WTC11 (cell line): ENCODE results near the gene CPNE8. TPM values are rescaled to one million over a fixed set of nuclear protein-coding genes. Genes with fewer than 3 reads are reported as not detected.

Experiments
- ATAC-seq: fragments of 200-7000 bp; cut with Tn5 transposase; 2 replicates; pipeline ENCODE4 v1.10.0; 2021; ENCODE audit warnings: mild to moderate bottlenecking, moderate library complexity
- CTCF ChIA-PET: fragments of 300-600 bp; sonication (Branson Sonifier 250); formaldehyde crosslinking; loops from one replicate; lab custom pipeline; 2021; ENCODE audit warnings: antibody characterized with exemption; lab: Charles Lee
- POLR2A ChIA-PET: fragments of 350-600 bp; sonication (Branson Sonifier 250); formaldehyde crosslinking; loops from one replicate; lab custom pipeline; 2021; ENCODE audit warnings: antibody characterized with exemption; lab: Charles Lee
- DNase-seq: peaks from one replicate; pipeline ENCODE4 v3.0.0; 2021; ENCODE audit warnings: low spot score
- H3K27ac Mint-ChIP-seq: 2 replicates; pipeline ENCODE4 v1.8.0; 2021; ENCODE audit warnings: mixed read lengths
- H3K27me3 Mint-ChIP-seq: 2 replicates; pipeline ENCODE4 v1.8.0; 2021; ENCODE audit warnings: low read depth, mild to moderate bottlenecking, moderate library complexity, mixed read lengths
- H3K36me3 Mint-ChIP-seq: 2 replicates; pipeline ENCODE4 v1.8.0; 2021; ENCODE audit warnings: mixed read lengths
- H3K4me1 Mint-ChIP-seq: 2 replicates; pipeline ENCODE4 v1.8.0; 2022; ENCODE audit warnings: mixed read lengths
- H3K4me3 Mint-ChIP-seq: 2 replicates; pipeline ENCODE4 v1.8.0; 2021; ENCODE audit warnings: mild to moderate bottlenecking, moderate library complexity, mixed read lengths
- H3K9me3 Mint-ChIP-seq: 2 replicates; pipeline ENCODE4 v1.8.0; 2021; ENCODE audit warnings: mixed read lengths
- EMX1 ChIP-seq: fragments of 250-450 bp; sonication (Bioruptor Pico); IDR thresholded peaks from 2 replicates; pipeline ENCODE4 v1.8.0; 2021; ENCODE audit warnings: mild to moderate bottlenecking
- GABPB1 ChIP-seq: sonication (generic); formaldehyde crosslinking; IDR thresholded peaks from 2 replicates; pipeline ENCODE4 v1.8.1; 2023; ENCODE audit warnings: mild to moderate bottlenecking, missing genetic modification reagents
- NFATC4 ChIP-seq: fragments of 250-450 bp; sonication (Bioruptor Pico); IDR thresholded peaks from 2 replicates; pipeline ENCODE4 v1.9.0; 2021; ENCODE audit warnings: mild to moderate bottlenecking
- NFE2L1 ChIP-seq: sonication (generic); formaldehyde crosslinking; IDR thresholded peaks from 2 replicates; pipeline ENCODE4 v1.8.1; 2023; ENCODE audit warnings: missing genetic modification reagents
- NR3C1 ChIP-seq: sonication (generic); formaldehyde crosslinking; conservative IDR thresholded peaks from 2 replicates; pipeline ENCODE4 v1.8.1; 2023; ENCODE audit warnings: low read depth, mild to moderate bottlenecking, missing genetic modification reagents
- TCF7 ChIP-seq: sonication (generic); formaldehyde crosslinking; IDR thresholded peaks from 2 replicates; pipeline ENCODE4 v1.8.0; 2022; ENCODE audit warnings: mild to moderate bottlenecking, low read depth, missing genetic modification reagents, moderate library complexity
- ZBTB21 ChIP-seq: sonication (generic); formaldehyde crosslinking; IDR thresholded peaks from 2 replicates; pipeline ENCODE4 v1.8.1; 2023; ENCODE audit warnings: mild to moderate bottlenecking, missing genetic modification reagents, borderline replicate concordance
- ZNF121 ChIP-seq: sonication (generic); formaldehyde crosslinking; IDR thresholded peaks from 2 replicates; pipeline ENCODE4 v1.8.0; 2023; ENCODE audit warnings: missing genetic modification reagents
- ZNF138 ChIP-seq: sonication (generic); formaldehyde crosslinking; conservative IDR thresholded peaks from 2 replicates; pipeline ENCODE4 v1.8.1; 2022; ENCODE audit warnings: mild to moderate bottlenecking, moderate library complexity, missing genetic modification reagents
- total RNA-seq: library from RNA; stranded (reverse); gene quantifications from 3 replicates; pipeline ENCODE4 v1.2.3, GENCODE V29; 2021
- TF ChIP-seq, protein P1 (sequence below): sonication (generic); formaldehyde crosslinking; IDR thresholded peaks from 2 replicates; pipeline ENCODE4 v1.8.0; 2022; ENCODE audit warnings: mild to moderate bottlenecking, missing genetic modification reagents
- TF ChIP-seq, protein P2 (sequence below): sonication (generic); formaldehyde crosslinking; IDR thresholded peaks from 2 replicates; pipeline ENCODE4 v1.8.1; 2023; ENCODE audit warnings: mild to moderate bottlenecking, missing genetic modification reagents, moderate library complexity
- TF ChIP-seq, protein P3 (sequence below): sonication (generic); formaldehyde crosslinking; IDR thresholded peaks from 2 replicates; pipeline ENCODE4 v1.8.1; 2023; ENCODE audit warnings: mild to moderate bottlenecking, missing genetic modification reagents, borderline replicate concordance
- TF ChIP-seq, protein P4 (sequence below): fragments of 250-450 bp; sonication (Bioruptor Pico); IDR thresholded peaks from 2 replicates; pipeline ENCODE4 v1.9.0; 2021; ENCODE audit warnings: mild to moderate bottlenecking
- TF ChIP-seq, protein P5 (sequence below): sonication (generic); formaldehyde crosslinking; IDR thresholded peaks from 2 replicates; pipeline ENCODE4 v1.8.0; 2022; ENCODE audit warnings: mild to moderate bottlenecking, missing genetic modification reagents
- TF ChIP-seq, protein P6 (sequence below): fragments of 250-450 bp; sonication (Bioruptor Pico); IDR thresholded peaks from 2 replicates; pipeline ENCODE4 v1.9.0; 2021; ENCODE audit warnings: mild to moderate bottlenecking
- TF ChIP-seq, protein P7 (sequence below): sonication (generic); formaldehyde crosslinking; IDR thresholded peaks from 2 replicates; pipeline ENCODE4 v1.8.1; 2023; ENCODE audit warnings: mild to moderate bottlenecking, moderate library complexity, missing genetic modification reagents
- TF ChIP-seq, protein P8 (sequence below): fragments of 250-450 bp; sonication (Bioruptor Pico); IDR thresholded peaks from 2 replicates; pipeline ENCODE4 v1.9.0; 2021; ENCODE audit warnings: mild to moderate bottlenecking, borderline replicate concordance

CPNE8 gene
- total RNA-seq, 1 experiment from 2014 or later: 8.3 TPM

DNA sequence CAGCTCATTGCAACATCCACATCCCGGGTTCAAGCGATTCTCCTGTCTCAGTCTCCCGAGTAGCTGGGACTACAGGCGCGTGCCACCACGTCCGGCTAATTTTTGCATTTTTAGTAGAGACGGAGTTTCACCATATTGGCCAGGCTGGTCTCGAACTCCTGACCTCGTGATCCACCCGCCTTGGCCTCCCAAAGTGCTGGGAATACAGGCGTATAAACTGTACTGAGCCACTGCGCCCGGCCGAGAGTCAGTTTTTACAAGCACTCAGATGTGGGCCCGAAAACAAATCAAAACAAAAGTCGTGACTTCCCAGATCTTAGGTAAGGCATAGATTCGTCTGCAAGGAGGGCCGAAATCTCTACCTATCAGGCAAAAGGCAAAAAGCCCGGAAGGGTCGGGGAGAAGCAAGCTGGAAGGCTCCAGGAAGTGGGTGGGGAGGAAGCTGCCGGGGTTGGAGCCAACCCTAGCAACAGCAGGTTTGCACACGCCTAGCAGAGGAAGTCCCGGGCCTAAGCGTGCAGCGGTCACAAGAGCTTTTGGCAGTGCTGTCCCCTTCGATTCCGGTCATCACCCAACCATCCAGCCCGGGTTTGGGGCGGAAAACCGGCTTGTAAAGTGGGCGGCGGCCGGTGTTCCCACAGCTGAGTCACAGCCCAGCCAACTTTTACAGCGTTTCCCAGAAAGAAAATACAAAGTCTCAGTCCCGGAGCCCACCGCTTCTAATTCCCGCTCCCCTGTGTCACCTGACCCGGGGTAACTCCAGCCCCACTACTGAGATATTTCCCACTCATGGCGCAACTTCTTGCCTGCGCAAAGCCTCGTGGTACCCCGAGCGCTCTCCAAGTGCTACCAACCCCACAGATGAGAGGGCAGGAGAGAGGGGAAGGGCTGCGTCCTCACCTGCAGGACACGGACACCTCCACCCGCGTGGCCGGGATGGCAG lies 583 bp downstream of the CPNE8 start:
- ChIA-PET POLR2A (no interaction called here), CTCF (interaction anchor here (0.8 to 3.8 kb wide), 7 partner anchors 17 to 577 kb away, joined by 3 to 43 read pairs (median 4); no protein-coding TSS in a partner anchor)
- Mint-ChIP-seq H3K27me3 (peaks cover 4% of the 10 kb centered on the region), H3K27ac (peak overlapping the region; percentile 91), H3K4me3 (peak overlapping the region; percentile 93), H3K36me3 (no peaks in the 10 kb centered on the region), H3K9me3 (no peaks in the 10 kb centered on the region), H3K4me1 (peaks cover 19% of the 10 kb centered on the region)
- ATAC-seq: peak; percentile 70
- peak; percentile 65 for DNase-seq
- TF ChIP-seq, protein P1, sequence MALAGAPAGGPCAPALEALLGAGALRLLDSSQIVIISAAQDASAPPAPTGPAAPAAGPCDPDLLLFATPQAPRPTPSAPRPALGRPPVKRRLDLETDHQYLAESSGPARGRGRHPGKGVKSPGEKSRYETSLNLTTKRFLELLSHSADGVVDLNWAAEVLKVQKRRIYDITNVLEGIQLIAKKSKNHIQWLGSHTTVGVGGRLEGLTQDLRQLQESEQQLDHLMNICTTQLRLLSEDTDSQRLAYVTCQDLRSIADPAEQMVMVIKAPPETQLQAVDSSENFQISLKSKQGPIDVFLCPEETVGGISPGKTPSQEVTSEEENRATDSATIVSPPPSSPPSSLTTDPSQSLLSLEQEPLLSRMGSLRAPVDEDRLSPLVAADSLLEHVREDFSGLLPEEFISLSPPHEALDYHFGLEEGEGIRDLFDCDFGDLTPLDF (CRISPR knock-in tag): no peak
- no peak for TF ChIP-seq NR3C1
- TF ChIP-seq ZNF121 (CRISPR knock-in tag): no peak
- no peak for TF ChIP-seq TCF7
- no peak for TF ChIP-seq NFATC4 (CRISPR knock-in tag)
- TF ChIP-seq, protein P2, sequence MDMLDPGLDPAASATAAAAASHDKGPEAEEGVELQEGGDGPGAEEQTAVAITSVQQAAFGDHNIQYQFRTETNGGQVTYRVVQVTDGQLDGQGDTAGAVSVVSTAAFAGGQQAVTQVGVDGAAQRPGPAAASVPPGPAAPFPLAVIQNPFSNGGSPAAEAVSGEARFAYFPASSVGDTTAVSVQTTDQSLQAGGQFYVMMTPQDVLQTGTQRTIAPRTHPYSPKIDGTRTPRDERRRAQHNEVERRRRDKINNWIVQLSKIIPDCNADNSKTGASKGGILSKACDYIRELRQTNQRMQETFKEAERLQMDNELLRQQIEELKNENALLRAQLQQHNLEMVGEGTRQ: peak; percentile 73
- TF ChIP-seq, protein P3, sequence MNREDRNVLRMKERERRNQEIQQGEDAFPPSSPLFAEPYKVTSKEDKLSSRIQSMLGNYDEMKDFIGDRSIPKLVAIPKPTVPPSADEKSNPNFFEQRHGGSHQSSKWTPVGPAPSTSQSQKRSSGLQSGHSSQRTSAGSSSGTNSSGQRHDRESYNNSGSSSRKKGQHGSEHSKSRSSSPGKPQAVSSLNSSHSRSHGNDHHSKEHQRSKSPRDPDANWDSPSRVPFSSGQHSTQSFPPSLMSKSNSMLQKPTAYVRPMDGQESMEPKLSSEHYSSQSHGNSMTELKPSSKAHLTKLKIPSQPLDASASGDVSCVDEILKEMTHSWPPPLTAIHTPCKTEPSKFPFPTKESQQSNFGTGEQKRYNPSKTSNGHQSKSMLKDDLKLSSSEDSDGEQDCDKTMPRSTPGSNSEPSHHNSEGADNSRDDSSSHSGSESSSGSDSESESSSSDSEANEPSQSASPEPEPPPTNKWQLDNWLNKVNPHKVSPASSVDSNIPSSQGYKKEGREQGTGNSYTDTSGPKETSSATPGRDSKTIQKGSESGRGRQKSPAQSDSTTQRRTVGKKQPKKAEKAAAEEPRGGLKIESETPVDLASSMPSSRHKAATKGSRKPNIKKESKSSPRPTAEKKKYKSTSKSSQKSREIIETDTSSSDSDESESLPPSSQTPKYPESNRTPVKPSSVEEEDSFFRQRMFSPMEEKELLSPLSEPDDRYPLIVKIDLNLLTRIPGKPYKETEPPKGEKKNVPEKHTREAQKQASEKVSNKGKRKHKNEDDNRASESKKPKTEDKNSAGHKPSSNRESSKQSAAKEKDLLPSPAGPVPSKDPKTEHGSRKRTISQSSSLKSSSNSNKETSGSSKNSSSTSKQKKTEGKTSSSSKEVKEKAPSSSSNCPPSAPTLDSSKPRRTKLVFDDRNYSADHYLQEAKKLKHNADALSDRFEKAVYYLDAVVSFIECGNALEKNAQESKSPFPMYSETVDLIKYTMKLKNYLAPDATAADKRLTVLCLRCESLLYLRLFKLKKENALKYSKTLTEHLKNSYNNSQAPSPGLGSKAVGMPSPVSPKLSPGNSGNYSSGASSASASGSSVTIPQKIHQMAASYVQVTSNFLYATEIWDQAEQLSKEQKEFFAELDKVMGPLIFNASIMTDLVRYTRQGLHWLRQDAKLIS (CRISPR knock-in tag): no peak
- no peak for TF ChIP-seq ZNF138 (CRISPR knock-in tag)
- TF ChIP-seq, protein P4, sequence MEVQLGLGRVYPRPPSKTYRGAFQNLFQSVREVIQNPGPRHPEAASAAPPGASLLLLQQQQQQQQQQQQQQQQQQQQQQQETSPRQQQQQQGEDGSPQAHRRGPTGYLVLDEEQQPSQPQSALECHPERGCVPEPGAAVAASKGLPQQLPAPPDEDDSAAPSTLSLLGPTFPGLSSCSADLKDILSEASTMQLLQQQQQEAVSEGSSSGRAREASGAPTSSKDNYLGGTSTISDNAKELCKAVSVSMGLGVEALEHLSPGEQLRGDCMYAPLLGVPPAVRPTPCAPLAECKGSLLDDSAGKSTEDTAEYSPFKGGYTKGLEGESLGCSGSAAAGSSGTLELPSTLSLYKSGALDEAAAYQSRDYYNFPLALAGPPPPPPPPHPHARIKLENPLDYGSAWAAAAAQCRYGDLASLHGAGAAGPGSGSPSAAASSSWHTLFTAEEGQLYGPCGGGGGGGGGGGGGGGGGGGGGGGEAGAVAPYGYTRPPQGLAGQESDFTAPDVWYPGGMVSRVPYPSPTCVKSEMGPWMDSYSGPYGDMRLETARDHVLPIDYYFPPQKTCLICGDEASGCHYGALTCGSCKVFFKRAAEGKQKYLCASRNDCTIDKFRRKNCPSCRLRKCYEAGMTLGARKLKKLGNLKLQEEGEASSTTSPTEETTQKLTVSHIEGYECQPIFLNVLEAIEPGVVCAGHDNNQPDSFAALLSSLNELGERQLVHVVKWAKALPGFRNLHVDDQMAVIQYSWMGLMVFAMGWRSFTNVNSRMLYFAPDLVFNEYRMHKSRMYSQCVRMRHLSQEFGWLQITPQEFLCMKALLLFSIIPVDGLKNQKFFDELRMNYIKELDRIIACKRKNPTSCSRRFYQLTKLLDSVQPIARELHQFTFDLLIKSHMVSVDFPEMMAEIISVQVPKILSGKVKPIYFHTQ (CRISPR knock-in tag): no peak
- TF ChIP-seq, protein P5, sequence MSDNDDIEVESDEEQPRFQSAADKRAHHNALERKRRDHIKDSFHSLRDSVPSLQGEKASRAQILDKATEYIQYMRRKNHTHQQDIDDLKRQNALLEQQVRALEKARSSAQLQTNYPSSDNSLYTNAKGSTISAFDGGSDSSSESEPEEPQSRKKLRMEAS (CRISPR knock-in tag): peak; percentile 63; the same call in 1 of the 2 replicates
- TF ChIP-seq GABPB1 (CRISPR knock-in tag): no peak
- TF ChIP-seq, protein P6, sequence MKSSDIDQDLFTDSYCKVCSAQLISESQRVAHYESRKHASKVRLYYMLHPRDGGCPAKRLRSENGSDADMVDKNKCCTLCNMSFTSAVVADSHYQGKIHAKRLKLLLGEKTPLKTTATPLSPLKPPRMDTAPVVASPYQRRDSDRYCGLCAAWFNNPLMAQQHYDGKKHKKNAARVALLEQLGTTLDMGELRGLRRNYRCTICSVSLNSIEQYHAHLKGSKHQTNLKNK (CRISPR knock-in tag): no peak
- TF ChIP-seq NFE2L1 (CRISPR knock-in tag): no peak
- TF ChIP-seq, protein P7, sequence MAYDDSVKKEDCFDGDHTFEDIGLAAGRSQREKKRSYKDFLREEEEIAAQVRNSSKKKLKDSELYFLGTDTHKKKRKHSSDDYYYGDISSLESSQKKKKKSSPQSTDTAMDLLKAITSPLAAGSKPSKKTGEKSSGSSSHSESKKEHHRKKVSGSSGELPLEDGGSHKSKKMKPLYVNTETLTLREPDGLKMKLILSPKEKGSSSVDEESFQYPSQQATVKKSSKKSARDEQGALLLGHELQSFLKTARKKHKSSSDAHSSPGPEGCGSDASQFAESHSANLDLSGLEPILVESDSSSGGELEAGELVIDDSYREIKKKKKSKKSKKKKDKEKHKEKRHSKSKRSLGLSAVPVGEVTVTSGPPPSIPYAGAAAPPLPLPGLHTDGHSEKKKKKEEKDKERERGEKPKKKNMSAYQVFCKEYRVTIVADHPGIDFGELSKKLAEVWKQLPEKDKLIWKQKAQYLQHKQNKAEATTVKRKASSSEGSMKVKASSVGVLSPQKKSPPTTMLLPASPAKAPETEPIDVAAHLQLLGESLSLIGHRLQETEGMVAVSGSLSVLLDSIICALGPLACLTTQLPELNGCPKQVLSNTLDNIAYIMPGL (CRISPR knock-in tag): no peak
- TF ChIP-seq, protein P8, sequence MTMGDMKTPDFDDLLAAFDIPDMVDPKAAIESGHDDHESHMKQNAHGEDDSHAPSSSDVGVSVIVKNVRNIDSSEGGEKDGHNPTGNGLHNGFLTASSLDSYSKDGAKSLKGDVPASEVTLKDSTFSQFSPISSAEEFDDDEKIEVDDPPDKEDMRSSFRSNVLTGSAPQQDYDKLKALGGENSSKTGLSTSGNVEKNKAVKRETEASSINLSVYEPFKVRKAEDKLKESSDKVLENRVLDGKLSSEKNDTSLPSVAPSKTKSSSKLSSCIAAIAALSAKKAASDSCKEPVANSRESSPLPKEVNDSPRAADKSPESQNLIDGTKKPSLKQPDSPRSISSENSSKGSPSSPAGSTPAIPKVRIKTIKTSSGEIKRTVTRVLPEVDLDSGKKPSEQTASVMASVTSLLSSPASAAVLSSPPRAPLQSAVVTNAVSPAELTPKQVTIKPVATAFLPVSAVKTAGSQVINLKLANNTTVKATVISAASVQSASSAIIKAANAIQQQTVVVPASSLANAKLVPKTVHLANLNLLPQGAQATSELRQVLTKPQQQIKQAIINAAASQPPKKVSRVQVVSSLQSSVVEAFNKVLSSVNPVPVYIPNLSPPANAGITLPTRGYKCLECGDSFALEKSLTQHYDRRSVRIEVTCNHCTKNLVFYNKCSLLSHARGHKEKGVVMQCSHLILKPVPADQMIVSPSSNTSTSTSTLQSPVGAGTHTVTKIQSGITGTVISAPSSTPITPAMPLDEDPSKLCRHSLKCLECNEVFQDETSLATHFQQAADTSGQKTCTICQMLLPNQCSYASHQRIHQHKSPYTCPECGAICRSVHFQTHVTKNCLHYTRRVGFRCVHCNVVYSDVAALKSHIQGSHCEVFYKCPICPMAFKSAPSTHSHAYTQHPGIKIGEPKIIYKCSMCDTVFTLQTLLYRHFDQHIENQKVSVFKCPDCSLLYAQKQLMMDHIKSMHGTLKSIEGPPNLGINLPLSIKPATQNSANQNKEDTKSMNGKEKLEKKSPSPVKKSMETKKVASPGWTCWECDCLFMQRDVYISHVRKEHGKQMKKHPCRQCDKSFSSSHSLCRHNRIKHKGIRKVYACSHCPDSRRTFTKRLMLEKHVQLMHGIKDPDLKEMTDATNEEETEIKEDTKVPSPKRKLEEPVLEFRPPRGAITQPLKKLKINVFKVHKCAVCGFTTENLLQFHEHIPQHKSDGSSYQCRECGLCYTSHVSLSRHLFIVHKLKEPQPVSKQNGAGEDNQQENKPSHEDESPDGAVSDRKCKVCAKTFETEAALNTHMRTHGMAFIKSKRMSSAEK (CRISPR knock-in tag): no peak
- 0 out of 2 replicates have a peak, but pooled peaks have one; percentile 40 for TF ChIP-seq ZBTB21 (CRISPR knock-in tag)
- no peak for TF ChIP-seq EMX1
